MCF 10A (cell line): ENCODE data around the gene STAT1. TPM values are rescaled to one million over a fixed set of nuclear protein-coding genes. Genes with fewer than 3 reads are reported as not detected.

Experiments used
- BruUV-seq: library from RNA; stranded (reverse); fragments of 400-500 nt; replicated peaks from 2 replicates; lab custom pipeline; 2021; lab: Mats Ljungman, UMichigan
- CTCF ChIA-PET: fragments of 300-600 bp; sonication (Branson Sonifier 250); formaldehyde crosslinking; extraction: SDS; loops from one replicate; lab custom pipeline; 2021; ENCODE audit warnings: antibody characterized with exemption, inconsistent platforms; lab: Yijun Ruan, JAX
- POLR2A ChIA-PET: fragments of 300-600, 350-650 bp; sonication (Branson Sonifier 250); formaldehyde crosslinking; extraction: SDS; loops from one replicate; lab custom pipeline; 2020; ENCODE audit warnings: antibody characterized with exemption, inconsistent platforms; lab: Yijun Ruan, JAX
- DNase-seq: peaks from one replicate; pipeline ENCODE4 v3.0.0-alpha.2; 2018; ENCODE audit not compliant: unreplicated experiment
- H3K27ac Mint-ChIP-seq: one replicate; pipeline ENCODE4 v1.8.0; 2022; ENCODE audit warnings: mild to moderate bottlenecking, low read depth, mixed read lengths; ENCODE audit not compliant: unreplicated experiment
- H3K27me3 Mint-ChIP-seq: one replicate; pipeline ENCODE4 v1.8.0; 2022; ENCODE audit warnings: mixed read lengths; ENCODE audit not compliant: insufficient read depth, unreplicated experiment
- H3K36me3 Mint-ChIP-seq: one replicate; pipeline ENCODE4 v1.8.0; 2022; ENCODE audit warnings: mild to moderate bottlenecking, moderate library complexity, mixed read lengths; ENCODE audit not compliant: insufficient read depth, unreplicated experiment
- H3K4me1 Mint-ChIP-seq: one replicate; pipeline ENCODE4 v1.8.0; 2022; ENCODE audit warnings: mixed read lengths; ENCODE audit not compliant: insufficient read depth, unreplicated experiment
- H3K4me3 Mint-ChIP-seq: one replicate; pipeline ENCODE4 v1.8.0; 2022; ENCODE audit warnings: mild to moderate bottlenecking, moderate library complexity, mixed read lengths; ENCODE audit not compliant: unreplicated experiment
- H3K9me3 Mint-ChIP-seq: one replicate; pipeline ENCODE4 v1.8.0; 2022; ENCODE audit warnings: mixed read lengths; ENCODE audit not compliant: unreplicated experiment
- CTCF ChIP-seq: fragments of 200-600 bp; IDR thresholded peaks from one replicate; pipeline ENCODE4 v1.8.0; 2022; ENCODE audit warnings: antibody characterized with exemption, mild to moderate bottlenecking; ENCODE audit not compliant: unreplicated experiment
- intact Hi-C: fragments of 100-400 bp; cut with micrococcal nuclease; formaldehyde crosslinking; loops from 2 replicates; pipeline ENCODE4 v1.14.1; 2022
- total RNA-seq: library from RNA; stranded (reverse); gene quantifications from 2 replicates; pipeline ENCODE4 v1.2.3, GENCODE V29; 2022

The STAT1 gene
- total RNA-seq, 1 experiment from 2014 or later, result 36.9 TPM

- peaks cover 35% of the 10 kb centered on the region for H3K36me3 Mint-ChIP-seq
- TF ChIP-seq CTCF, result no peak
- intact Hi-C loops, result no loop called here
- no peaks in the 10 kb centered on the region for H3K27me3 Mint-ChIP-seq
- CTCF ChIA-PET, result interaction anchor here (0.6 to 1.1 kb wide), 5 partner anchors 8 to 36 kb away, joined by 3 to 5 read pairs (median 4); no protein-coding TSS in a partner anchor
- H3K4me3 Mint-ChIP-seq, result no peak overlapping the region
- no peak for DNase-seq
- no peaks in the 10 kb centered on the region for H3K9me3 Mint-ChIP-seq
- no TSS peak for BruUV-seq
- H3K27ac Mint-ChIP-seq, result no peak overlapping the region
- POLR2A ChIA-PET, result interaction anchor here (0.7 to 1.7 kb wide), 3 partner anchors 8 to 249 kb away, joined by 3 to 4 read pairs (median 4); no protein-coding TSS in a partner anchor
- no peaks in the 10 kb centered on the region for H3K4me1 Mint-ChIP-seq
Observed at GRCh38 chr2:190959911-190960788, 53.8 kb downstream of the STAT1 start.

GRCh38 chr2:190953257-190953656, 60.7 kb downstream of the STAT1 start:
- Mint-ChIP-seq H3K27me3 (no peaks in the 10 kb centered on the region), H3K9me3 (no peaks in the 10 kb centered on the region), H3K4me1 (no peaks in the 10 kb centered on the region), H3K27ac (no peak overlapping the region), H3K36me3 (peaks cover 5% of the 10 kb centered on the region), H3K4me3 (no peak overlapping the region)
- no peak for TF ChIP-seq CTCF
- CTCF ChIA-PET, result interaction anchor here (1.1 to 1.3 kb wide), 2 partner anchors 7 to 10 kb away, joined by 3 to 4 read pairs; no protein-coding TSS in a partner anchor
- no TSS peak for BruUV-seq
- POLR2A ChIA-PET, result interaction anchor here (0.7 kb wide), 1 partner anchor 72 kb away, joined by 3 read pairs; no protein-coding TSS in a partner anchor
- intact Hi-C loops, result no loop called here
- DNase-seq, result no peak

GRCh38 chr2:190950566-190950991, 63.4 kb downstream of the STAT1 start:
- no peaks in the 10 kb centered on the region for H3K9me3 Mint-ChIP-seq
- CTCF ChIA-PET, result interaction anchor here (1.5 to 1.6 kb wide), 2 partner anchors 9 to 168 kb away, joined by 5 to 6 read pairs; no protein-coding TSS in a partner anchor
- DNase-seq, result no peak
- BruUV-seq, result no TSS peak
- no peak for TF ChIP-seq CTCF
- no peaks in the 10 kb centered on the region for H3K36me3 Mint-ChIP-seq
- POLR2A ChIA-PET, result interaction anchor here (0.6 to 1.1 kb wide), 3 partner anchors 18 to 1119 kb away, joined by 3 read pairs; no protein-coding TSS in a partner anchor
- no peaks in the 10 kb centered on the region for H3K27me3 Mint-ChIP-seq
- intact Hi-C loops, result no loop called here
- no peak overlapping the region for H3K27ac Mint-ChIP-seq
- peaks cover 9% of the 10 kb centered on the region for H3K4me1 Mint-ChIP-seq
- H3K4me3 Mint-ChIP-seq, result no peak overlapping the region

GRCh38 chr2:190948671-190949070, 65.3 kb downstream of the STAT1 start:
- H3K9me3 Mint-ChIP-seq, result no peaks in the 10 kb centered on the region
- BruUV-seq, result no TSS peak
- POLR2A ChIA-PET, result interaction anchor here (1.3 to 2.5 kb wide), 3 partner anchors 9 to 67 kb away, joined by 3 to 7 read pairs (median 5); no protein-coding TSS in a partner anchor
- H3K27me3 Mint-ChIP-seq, result no peaks in the 10 kb centered on the region
- H3K36me3 Mint-ChIP-seq, result peaks cover 7% of the 10 kb centered on the region
- intact Hi-C loops, result loop anchor here (1.0 kb wide), 1 partner anchor 167 kb away; no protein-coding TSS in a partner anchor
- peaks cover 9% of the 10 kb centered on the region for H3K4me1 Mint-ChIP-seq
- DNase-seq, result no peak
- no peak overlapping the region for H3K27ac Mint-ChIP-seq
- no peak overlapping the region for H3K4me3 Mint-ChIP-seq
- CTCF ChIA-PET, result interaction anchor here (1.2 to 2.0 kb wide), 2 partner anchors 164 to 168 kb away, joined by 6 to 7 read pairs; no protein-coding TSS in a partner anchor
- TF ChIP-seq CTCF, result no peak
